Liver (tissue), 9 donors: ENCODE data around the gene PHC1. TPM values are rescaled to one million over a fixed set of nuclear protein-coding genes. Genes with fewer than 3 reads are reported as not detected.

Experiments used
- DNase-seq: peaks from one replicate; pipeline ENCODE4 v3.0.0-alpha.2; 2017; ENCODE audit warnings: low spot score
- H3K27ac ChIP-seq, 2 donors: one replicate each; pipeline ENCODE4 v1.7.0; 2013; ENCODE audit warnings: inconsistent platforms in 2 of 2, low read length in 2 of 2, control low read depth in 1 of 2, low read depth in 1 of 2, mild to moderate bottlenecking in 1 of 2
- H3K27me3 ChIP-seq, 4 donors: one replicate each; pipeline versions ENCODE4 v1.6.1 to v1.7.0; 2013; ENCODE audit warnings: low read length in 3 of 4, inconsistent platforms in 1 of 4, mild to moderate bottlenecking in 1 of 4, moderate library complexity in 1 of 4; ENCODE audit not compliant: control insufficient read depth in 4 of 4, insufficient read depth in 4 of 4
- H3K36me3 ChIP-seq, 4 donors: one replicate each; pipeline versions ENCODE4 v1.6.1 to v1.7.0; 2013; ENCODE audit warnings: low read length in 3 of 4, mild to moderate bottlenecking in 3 of 4, low read depth in 1 of 4, moderate library complexity in 1 of 4; ENCODE audit not compliant: control insufficient read depth in 4 of 4, insufficient read depth in 3 of 4
- H3K4me1 ChIP-seq, 4 donors: one replicate each; pipeline versions ENCODE4 v1.6.1 to v1.7.0; 2013; ENCODE audit warnings: low read length in 3 of 4, mild to moderate bottlenecking in 3 of 4, moderate library complexity in 1 of 4; ENCODE audit not compliant: control insufficient read depth in 4 of 4, insufficient read depth in 4 of 4
- H3K4me3 ChIP-seq, 3 donors: one replicate each; pipeline versions ENCODE4 v1.6.1 to v1.7.0; 2013; ENCODE audit warnings: low read length in 3 of 3, control low read depth in 1 of 3, low read depth in 1 of 3, mild to moderate bottlenecking in 1 of 3
- H3K9ac ChIP-seq, 2 donors: one replicate each; pipeline ENCODE4 v1.7.0; 2013; ENCODE audit warnings: low read length in 2 of 2, mild to moderate bottlenecking in 2 of 2, moderate library complexity in 2 of 2, control low read depth in 1 of 2, low read depth in 1 of 2
- H3K9me3 ChIP-seq, 4 donors: one replicate each; pipeline versions ENCODE4 v1.6.1 to v1.7.0; 2013; ENCODE audit warnings: low read length in 3 of 4; ENCODE audit not compliant: control insufficient read depth in 4 of 4
- EGR1 ChIP-seq, 2 donors: IDR thresholded peaks; 2 replicates each; pipeline ENCODE4 v1.6.1; 2016 to 2018; ENCODE audit warnings: antibody characterized with exemption in 2 of 2, low read depth in 2 of 2
- FOXA1 ChIP-seq: IDR thresholded peaks from 2 replicates; pipeline ENCODE4 v1.6.1; 2016; ENCODE audit warnings: antibody characterized with exemption
- FOXA2 ChIP-seq: IDR thresholded peaks from 2 replicates; pipeline ENCODE4 v1.6.1; 2016; ENCODE audit warnings: antibody characterized with exemption
- GABPA ChIP-seq, 2 donors: IDR thresholded peaks in 1 of 2; conservative IDR thresholded peaks in 1 of 2; 2 replicates each; pipeline ENCODE4 v1.6.1; 2016; ENCODE audit warnings: antibody characterized with exemption in 2 of 2, mild to moderate bottlenecking in 1 of 2, moderate library complexity in 1 of 2
- HNF4A ChIP-seq, 2 donors: conservative IDR thresholded peaks; 2 replicates each; pipeline ENCODE4 v1.6.1; 2016; ENCODE audit warnings: antibody characterized with exemption in 2 of 2, mild to moderate bottlenecking in 2 of 2
- NR2F2 ChIP-seq: IDR thresholded peaks from 2 replicates; pipeline ENCODE4 v1.6.1; 2016; ENCODE audit warnings: antibody characterized with exemption
- RXRA ChIP-seq, 2 donors: IDR thresholded peaks; 2 replicates each; pipeline ENCODE4 v1.6.1; 2017 to 2018; ENCODE audit warnings: antibody characterized with exemption in 2 of 2, mild to moderate bottlenecking in 1 of 2
- SP1 ChIP-seq: IDR thresholded peaks from 2 replicates; pipeline ENCODE4 v1.6.1; 2018; ENCODE audit warnings: antibody characterized with exemption, mild to moderate bottlenecking
- TAF1 ChIP-seq: conservative IDR thresholded peaks from 2 replicates; pipeline ENCODE4 v1.6.1; 2016; ENCODE audit warnings: antibody characterized with exemption, mild to moderate bottlenecking
- YY1 ChIP-seq: IDR thresholded peaks from 2 replicates; pipeline ENCODE4 v1.6.1; 2016; ENCODE audit warnings: antibody characterized with exemption, mild to moderate bottlenecking
- polyA plus RNA-seq, 2 donors: library from polyadenylated mRNA; stranded (reverse) in 1 of 2; unstranded in 1 of 2; fragments of 200-250 nt in 1 of 2; fragments of >200 nt in 1 of 2; fragmentation: Nextera tagmentation in 1 of 2; extraction: Ambion mirVana in 1 of 2; gene quantifications; one replicate each; pipeline versions ENCODE4 v1.2.1 to v1.2.3, GENCODE V29; 2013 to 2015
- total RNA-seq, 2 donors: library from RNA; depleted of rRNA; stranded (reverse); fragments of >200 nt; gene quantifications; one replicate each; pipeline ENCODE4 v1.2.3, GENCODE V29; 2014
- TF ChIP-seq, protein P1 (sequence below): IDR thresholded peaks from 2 replicates; pipeline ENCODE4 v1.6.1; 2016; ENCODE audit warnings: antibody characterized with exemption, mild to moderate bottlenecking
- TF ChIP-seq, protein P2 (sequence below): IDR thresholded peaks from 2 replicates; pipeline ENCODE4 v1.6.1; 2016; ENCODE audit warnings: antibody characterized with exemption
- TF ChIP-seq, protein P3 (sequence below): IDR thresholded peaks from 2 replicates; pipeline ENCODE4 v1.6.1; 2016; ENCODE audit warnings: antibody characterized with exemption
- TF ChIP-seq, protein P4 (sequence below): IDR thresholded peaks from 2 replicates; pipeline ENCODE4 v1.6.1; 2016; ENCODE audit warnings: antibody characterized with exemption
- donor health status: healthy.
- donor health status: healthy.
- donor health status: healthy.
- donor health status: healthy.
- donor health status: healthy.

PHC1 gene
- total and polyA plus RNA-seq, 4 donors, result 2.4 to 7.6 (median 3.9) TPM

DNA sequence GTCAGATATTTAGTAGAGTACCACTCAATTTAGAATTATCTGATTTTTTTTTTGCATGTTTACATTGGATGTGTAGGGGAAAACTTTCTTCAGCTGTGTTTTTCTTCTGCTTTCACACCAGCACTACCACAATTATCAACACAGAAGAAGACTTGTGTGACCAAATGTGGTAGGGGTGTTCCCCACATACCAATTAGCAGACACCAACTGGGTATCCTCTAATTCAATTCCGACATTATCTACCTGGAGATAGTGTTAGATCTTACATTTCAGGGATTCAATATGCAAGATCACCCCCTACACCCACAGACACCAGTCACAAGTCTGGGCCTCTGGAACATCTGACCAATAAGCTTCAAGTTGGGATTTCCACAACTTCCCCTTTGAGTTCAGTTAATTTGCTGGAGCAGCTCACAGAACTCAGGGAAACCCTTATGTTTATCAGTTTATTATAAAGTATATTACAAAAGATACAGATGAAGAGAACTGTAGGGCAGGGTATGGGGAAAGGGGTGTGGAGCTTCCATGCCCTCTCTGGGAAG, 71.0 kb downstream of the PHC1 start (continued):
- TF ChIP-seq, protein P1, sequence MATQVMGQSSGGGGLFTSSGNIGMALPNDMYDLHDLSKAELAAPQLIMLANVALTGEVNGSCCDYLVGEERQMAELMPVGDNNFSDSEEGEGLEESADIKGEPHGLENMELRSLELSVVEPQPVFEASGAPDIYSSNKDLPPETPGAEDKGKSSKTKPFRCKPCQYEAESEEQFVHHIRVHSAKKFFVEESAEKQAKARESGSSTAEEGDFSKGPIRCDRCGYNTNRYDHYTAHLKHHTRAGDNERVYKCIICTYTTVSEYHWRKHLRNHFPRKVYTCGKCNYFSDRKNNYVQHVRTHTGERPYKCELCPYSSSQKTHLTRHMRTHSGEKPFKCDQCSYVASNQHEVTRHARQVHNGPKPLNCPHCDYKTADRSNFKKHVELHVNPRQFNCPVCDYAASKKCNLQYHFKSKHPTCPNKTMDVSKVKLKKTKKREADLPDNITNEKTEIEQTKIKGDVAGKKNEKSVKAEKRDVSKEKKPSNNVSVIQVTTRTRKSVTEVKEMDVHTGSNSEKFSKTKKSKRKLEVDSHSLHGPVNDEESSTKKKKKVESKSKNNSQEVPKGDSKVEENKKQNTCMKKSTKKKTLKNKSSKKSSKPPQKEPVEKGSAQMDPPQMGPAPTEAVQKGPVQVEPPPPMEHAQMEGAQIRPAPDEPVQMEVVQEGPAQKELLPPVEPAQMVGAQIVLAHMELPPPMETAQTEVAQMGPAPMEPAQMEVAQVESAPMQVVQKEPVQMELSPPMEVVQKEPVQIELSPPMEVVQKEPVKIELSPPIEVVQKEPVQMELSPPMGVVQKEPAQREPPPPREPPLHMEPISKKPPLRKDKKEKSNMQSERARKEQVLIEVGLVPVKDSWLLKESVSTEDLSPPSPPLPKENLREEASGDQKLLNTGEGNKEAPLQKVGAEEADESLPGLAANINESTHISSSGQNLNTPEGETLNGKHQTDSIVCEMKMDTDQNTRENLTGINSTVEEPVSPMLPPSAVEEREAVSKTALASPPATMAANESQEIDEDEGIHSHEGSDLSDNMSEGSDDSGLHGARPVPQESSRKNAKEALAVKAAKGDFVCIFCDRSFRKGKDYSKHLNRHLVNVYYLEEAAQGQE, result no peak

DNA sequence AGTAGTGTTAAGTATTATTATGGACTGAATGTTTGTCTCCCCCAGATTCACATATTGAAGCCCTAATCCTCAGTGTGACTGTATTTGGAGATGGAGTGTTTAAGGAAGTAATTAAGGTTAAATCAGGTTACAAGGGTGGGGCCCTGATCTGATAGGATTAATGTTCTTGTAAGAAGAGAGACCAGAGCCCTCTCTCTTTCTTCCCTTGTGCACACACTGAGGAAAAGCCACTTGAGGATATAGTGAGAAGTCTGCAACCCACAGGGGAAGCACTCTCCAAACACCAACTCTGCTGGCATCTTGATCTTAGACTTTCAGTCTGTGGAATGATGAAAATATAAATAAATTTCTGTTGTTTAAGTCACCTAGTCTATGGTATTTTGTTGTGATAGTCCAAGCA, 72.9 kb downstream of the PHC1 start:
- TF ChIP-seq EGR1 (IDR thresholded peaks at IDR 0.05; ENCODE audit: low read depth in 2 of 2) (no peak), SP1 (no peak), RXRA (IDR thresholded peaks at IDR 0.05) (no peak), TAF1 (no peak), NR2F2 (no peak), FOXA2 (no peak), FOXA1 (no peak), HNF4A (conservative IDR thresholded peaks at IDR 0.05) (no peak), YY1 (no peak), GABPA (IDR thresholded peaks at IDR 0.05 in 1 of 2, conservative IDR thresholded peaks at IDR 0.05 in 1 of 2) (no peak)
- TF ChIP-seq, protein P2, sequence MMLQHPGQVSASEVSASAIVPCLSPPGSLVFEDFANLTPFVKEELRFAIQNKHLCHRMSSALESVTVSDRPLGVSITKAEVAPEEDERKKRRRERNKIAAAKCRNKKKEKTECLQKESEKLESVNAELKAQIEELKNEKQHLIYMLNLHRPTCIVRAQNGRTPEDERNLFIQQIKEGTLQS, result no peak
- TF ChIP-seq, protein P3, sequence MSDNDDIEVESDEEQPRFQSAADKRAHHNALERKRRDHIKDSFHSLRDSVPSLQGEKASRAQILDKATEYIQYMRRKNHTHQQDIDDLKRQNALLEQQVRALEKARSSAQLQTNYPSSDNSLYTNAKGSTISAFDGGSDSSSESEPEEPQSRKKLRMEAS, result no peak
- TF ChIP-seq, protein P1, result no peak
- TF ChIP-seq, protein P4, sequence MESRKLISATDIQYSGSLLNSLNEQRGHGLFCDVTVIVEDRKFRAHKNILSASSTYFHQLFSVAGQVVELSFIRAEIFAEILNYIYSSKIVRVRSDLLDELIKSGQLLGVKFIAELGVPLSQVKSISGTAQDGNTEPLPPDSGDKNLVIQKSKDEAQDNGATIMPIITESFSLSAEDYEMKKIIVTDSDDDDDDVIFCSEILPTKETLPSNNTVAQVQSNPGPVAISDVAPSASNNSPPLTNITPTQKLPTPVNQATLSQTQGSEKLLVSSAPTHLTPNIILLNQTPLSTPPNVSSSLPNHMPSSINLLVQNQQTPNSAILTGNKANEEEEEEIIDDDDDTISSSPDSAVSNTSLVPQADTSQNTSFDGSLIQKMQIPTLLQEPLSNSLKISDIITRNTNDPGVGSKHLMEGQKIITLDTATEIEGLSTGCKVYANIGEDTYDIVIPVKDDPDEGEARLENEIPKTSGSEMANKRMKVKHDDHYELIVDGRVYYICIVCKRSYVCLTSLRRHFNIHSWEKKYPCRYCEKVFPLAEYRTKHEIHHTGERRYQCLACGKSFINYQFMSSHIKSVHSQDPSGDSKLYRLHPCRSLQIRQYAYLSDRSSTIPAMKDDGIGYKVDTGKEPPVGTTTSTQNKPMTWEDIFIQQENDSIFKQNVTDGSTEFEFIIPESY, result no peak
- no peak overlapping the region for H3K27ac ChIP-seq
- H3K27me3 ChIP-seq, result no peaks in the 10 kb centered on the region
- no peak overlapping the region for H3K4me3 ChIP-seq
- peaks cover 0 to 3% (median 0%) of the 10 kb centered on the region in 4 donors for H3K4me1 ChIP-seq
- DNase-seq, result no peak
- H3K36me3 ChIP-seq, result no peaks in the 10 kb centered on the region
- no peaks in the 10 kb centered on the region for H3K9me3 ChIP-seq
- H3K9ac ChIP-seq, result no peak overlapping the region
